Stomach (tissue), 4 donors: ENCODE results near the gene SSRP1.

Source experiments
- CTCF ChIP-seq, 7 experiments: fragments of 450-650 bp in 4 of 7; fragments of 200-600 bp in 3 of 7; sonication (generic) in 3 of 7; IDR thresholded peaks; one replicate each; pipeline ENCODE4 v1.5.1; 2016 to 2019; ENCODE audit warnings: antibody characterized with exemption in 7 of 7, control low read depth in 2 of 7, mild to moderate bottlenecking in 1 of 7
- POLR2A ChIP-seq, 4 donors: fragments of 450-650 bp; IDR thresholded peaks; one replicate each; pipeline ENCODE4 v1.6.1; 2016; ENCODE audit warnings: antibody characterized with exemption in 4 of 4, control low read depth in 2 of 4, mild to moderate bottlenecking in 1 of 4, moderate library complexity in 1 of 4

DNA sequence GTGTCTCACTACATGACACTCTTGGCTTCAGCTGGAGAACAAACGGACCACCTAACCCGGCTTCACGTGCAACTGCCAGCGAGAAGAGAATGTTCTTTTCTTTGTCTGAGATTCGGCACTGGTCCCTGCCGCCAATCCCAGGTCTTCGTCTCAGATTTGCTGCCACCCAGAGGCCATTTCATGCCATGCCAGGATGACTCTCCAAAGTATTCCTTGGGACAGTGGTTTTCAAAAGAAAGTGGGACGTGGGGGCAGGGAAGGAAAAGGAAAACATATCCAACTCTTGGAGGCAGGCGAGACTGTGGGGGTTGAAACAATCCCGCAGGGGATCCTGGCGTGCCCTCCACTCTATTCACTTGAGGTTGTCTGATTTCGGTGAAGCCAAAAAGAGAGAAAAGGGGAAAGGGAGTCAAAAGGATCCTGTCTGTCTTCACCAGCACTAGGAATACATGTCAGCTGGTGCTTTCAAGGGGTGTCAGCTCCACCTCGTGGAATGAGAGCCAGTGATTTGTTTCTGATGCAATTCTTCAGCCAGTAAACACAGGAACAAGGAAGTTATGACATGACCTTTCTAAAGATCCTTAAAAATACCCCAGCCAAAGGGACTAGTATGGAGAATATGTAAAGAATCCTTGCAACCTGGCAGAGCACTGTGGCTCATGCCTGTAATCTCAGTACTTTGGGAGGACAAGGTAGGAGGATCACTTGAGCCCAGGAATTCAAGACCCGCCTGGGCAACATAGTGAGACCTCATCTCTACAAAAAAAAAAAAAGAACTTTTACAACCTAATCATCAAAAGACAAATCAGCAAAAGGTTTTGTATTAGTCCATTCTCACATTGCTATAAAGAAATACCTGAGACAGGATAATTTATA lies 57.6 kb downstream of the SSRP1 start:
- TF ChIP-seq CTCF (IDR thresholded peaks at IDR 0.05): peak in 5 of 7 experiments; percentile 45 to 80 (median 74)
- TF ChIP-seq POLR2A (IDR thresholded peaks at IDR 0.05): no peak
